HTR-8/SVneo (cell line): Measurements from ENCODE around the gene CEP41.

Experiments used
- DNase-seq: peaks from one replicate; pipeline ENCODE4 v3.0.0; 2011; ENCODE audit warnings: low spot score, mixed read lengths; ENCODE audit not compliant: insufficient read length
- FAIRE-seq: peaks from 2 replicates; lab custom pipeline; 2011; peaks lifted over from hg19 to GRCh38; lab: Jason Lieb, UNC

CEP41 gene, protein sequence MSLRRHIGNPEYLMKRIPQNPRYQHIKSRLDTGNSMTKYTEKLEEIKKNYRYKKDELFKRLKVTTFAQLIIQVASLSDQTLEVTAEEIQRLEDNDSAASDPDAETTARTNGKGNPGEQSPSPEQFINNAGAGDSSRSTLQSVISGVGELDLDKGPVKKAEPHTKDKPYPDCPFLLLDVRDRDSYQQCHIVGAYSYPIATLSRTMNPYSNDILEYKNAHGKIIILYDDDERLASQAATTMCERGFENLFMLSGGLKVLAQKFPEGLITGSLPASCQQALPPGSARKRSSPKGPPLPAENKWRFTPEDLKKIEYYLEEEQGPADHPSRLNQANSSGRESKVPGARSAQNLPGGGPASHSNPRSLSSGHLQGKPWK

DNA sequence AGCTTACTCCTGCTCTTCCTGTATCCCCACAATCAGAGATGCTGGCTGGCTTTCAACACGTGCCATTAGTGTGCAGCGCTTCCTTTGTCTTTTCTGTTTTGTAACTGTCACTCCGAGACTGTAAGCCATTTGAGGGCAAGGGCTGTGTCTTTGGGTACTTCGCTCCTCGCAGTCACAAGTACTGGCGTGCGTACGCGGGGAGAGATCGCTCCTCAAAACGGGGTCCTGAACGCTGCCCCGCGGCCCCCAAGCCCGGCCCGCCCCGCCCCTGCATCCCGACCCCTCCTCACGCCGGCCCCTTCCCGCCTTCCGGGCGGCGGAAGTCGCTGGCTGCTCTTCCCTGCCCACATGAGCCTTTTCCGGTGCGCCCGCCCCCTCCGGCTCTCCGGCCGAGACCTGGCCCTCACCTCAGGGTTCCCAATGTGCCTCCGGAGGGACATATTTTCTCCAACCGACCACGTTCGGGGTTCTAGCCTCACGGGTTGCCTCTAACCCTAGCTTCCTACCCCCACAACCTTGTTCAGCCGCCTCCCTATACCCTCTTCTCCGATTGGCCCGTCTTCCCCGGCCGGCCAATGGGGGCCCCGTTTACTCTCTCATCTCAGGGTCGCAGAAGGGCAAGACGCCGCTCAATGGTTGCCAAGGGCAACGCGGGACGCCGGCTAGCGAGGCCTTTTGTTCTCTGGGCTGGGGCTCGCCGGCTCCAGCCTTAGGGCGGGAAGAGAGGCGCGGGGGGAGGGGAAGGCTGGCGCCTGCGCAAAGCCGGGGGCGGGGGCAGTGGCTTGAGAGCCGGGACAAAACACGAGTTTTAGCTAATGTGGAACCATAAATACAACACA is at the start of gene CEP41:
Gene CEP41 (minus strand): TSS at position 490 of the 839 bp plus-strand sequence. CDS start 50 bp downstream, at position 440.
- FAIRE-seq: no peak
- DNase-seq: peak; percentile 96

DNA sequence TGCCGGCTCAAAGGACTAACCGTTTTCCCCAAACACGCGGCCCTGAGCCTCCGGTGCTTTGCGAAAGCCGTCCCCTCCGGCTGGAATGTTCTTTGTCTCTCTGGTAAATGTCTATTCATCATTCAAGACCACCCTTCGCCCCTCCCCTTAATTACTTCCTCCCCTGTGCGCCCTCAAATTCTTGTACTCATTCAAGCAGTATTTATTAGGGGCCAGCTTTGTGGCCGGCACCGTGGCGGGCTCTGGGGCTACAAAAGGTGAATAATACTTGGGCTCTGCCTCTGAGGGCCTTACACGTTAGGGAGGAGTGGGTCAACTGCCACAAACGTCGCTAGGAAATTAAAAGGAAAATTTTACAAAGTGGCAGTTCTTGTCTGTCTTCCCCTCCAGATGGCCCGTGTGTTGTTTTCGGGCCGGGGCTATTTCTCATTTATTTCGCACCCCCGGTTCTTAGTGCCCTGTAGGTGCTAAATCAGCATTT is 49.5 kb upstream of the CEP41 start:
- no peak for FAIRE-seq
- no peak for DNase-seq

DNA sequence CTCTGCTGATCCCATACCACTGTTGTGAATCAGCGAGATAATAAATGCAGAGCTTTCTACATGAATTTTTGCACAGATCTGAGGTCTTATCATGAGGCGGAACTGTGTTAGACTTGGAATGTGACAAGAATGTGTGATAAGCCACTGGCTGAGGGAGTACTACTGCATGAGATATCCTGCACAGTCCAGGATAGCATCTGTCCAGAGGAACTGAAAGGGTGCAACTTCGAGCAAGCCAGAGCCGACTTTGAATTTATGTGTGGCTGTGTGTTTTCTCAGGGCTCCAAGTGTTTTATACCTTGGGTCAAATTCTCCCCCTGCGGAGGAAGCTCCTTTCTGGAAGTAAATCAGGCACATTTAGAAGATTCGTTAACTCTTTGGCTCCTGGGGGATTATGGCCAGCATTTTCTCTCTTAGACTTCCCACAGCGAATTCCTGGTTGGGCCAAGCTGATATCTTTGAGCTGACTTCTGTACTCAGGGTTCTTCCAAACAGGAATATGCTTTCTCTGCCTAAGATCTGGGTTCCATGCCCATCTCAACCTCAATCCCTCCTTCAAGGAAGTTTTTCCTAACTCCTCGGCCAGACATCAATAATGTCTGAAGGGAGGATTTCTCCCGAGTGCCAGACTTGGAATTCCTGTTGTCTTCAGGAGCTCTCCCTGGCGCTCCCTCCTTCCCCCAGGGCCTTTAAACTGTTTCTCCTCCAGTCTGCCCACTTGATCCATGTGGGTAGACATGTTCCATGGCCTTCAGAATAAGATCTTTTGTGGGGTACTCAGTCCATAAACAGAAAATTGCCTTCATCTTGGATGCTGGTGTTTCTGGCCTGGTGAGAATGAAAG is 48.5 kb upstream of the CEP41 start:
- FAIRE-seq (peak; percentile 68), DNase-seq (peak; percentile 67)

DNA sequence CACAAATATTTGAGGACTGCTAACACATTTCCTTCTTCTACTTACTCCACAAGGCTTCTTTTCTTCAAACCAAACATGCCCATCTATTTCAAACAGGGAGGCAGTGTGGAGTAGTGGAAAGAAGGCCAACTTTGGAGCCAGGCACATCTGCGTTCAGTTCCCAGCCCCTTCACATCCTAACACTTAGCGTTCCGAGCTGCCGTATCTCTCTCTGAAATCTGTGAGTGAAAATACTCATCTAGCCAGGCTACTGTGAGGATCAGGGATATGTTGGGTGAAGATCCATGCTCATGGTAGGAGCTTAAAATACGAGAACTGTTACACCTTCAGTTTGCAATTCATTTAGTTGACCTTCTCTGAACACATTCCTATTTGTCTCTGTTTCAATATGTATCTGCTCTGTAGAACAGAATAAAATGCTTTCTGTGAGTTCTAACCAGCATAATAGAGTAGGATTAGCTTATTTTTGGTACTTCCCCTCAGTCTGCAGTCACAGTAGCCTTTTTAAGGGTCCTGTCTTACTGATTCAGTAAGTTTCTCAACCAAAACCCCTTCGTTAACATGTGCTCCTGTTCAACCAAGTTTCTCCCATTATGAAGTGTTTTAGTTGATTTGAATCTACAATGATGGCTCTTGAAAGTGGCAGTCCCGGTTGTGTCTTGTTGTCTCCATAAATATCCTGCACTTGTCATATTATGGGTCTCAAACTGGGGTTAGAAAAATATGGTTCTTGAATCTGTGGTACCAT is 47.8 kb upstream of the CEP41 start:
- no peak for FAIRE-seq
- DNase-seq: no peak

DNA sequence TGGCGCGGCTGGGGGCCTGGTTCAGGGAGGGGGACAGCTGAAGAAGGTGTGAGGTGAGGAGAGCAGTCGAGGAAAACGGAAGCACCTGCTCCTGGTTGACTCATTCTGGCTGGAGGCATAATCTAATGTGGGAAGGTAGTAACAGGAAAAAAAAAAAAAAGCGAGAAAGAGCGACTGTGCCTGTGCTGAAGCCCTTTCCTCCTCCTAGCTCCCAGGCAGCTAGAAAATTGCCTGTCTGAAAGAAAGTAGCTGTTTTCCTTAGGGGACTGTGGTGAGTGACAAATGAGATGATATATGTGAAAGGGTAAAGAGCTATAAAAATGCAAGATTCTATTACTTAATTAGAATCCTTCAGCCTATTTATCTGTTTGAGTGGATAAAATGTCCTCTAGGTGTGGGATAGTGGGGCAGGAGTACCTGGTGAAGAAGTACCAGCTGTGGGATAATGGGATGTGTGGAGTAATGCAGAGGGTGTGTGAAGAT is 46.2 kb upstream of the CEP41 start:
- no peak for FAIRE-seq
- no peak for DNase-seq

DNA sequence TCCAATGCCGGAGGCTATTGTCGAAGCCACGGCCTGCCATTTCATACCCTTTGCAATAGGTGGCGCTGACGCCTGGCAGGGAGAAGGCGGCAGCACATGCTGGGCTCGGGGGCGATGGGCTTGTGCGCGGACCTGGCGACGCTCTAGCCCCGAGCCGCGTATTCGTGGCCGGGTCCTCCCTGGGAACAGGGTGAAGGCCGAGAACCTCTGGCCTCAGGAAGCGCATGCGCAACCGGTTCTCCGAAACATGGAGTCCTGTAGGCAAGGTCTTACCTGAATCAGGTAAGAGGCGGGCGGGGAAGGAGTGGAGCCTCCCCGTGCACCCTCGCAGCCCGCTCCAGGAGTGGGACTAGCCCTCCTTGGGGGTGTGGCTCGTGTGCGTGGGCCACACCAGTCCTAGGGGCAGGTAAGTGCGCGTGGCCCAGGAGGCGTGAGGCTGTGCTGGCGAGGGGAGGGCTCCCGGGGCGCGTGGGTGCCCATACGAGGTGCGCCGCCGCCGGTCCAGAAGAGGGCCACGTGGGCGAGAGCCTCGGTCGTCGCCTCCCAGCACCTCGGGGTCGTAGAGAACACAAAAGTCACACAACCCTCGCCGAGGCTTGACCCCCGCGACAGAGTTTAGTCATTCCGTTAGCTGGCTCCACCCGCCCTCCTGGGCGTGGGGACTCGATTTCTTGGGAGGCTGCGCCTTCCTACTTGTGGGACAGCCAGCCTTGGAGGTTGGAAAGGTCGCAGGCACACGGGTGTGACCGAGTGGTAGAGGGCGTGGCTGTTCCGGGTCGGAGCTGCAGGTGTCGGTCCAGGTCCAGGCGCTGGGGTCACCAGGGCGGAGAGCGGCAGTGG is 45.5 kb upstream of the CEP41 start:
- DNase-seq (no peak), FAIRE-seq (no peak)

DNA sequence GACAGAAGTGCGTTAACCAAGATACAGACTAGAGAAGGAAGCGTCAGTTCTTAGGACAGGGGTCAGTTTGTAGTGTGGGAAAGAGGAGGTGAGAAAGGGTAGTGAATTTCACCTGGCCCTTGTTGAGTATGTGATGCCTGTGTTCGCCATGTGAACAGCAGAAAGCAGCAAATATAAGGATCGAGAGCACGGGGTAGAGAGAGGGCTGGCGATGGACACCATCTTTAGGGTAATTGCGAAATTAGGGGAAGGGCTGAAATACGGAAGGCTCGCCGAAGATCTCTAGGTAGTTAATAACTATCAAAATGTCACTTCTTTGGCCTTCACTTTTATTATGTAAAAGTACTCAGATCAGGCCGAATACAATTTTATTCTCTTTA is 44.9 kb upstream of the CEP41 start:
- DNase-seq (no peak), FAIRE-seq (no peak)

DNA sequence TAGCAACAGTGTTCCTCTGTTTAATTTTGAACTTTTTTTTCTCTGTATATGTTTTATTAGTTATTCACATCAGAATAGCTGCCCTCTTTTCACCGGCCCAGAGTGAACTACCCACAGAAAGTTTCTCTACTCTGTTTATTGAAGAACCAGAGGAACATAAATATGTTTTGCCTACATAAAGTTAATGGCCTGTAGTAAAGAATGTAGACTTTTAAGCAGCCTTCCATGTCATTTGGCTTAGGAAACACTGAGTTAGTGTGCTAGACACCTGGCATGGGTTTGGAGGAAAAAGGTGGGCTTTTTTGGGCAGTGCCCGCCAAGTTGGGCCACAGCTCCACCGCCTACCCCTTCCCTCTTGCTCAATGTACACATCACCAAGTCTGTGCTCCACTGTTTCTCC is 42.2 kb upstream of the CEP41 start:
- DNase-seq (no peak), FAIRE-seq (no peak)

DNA sequence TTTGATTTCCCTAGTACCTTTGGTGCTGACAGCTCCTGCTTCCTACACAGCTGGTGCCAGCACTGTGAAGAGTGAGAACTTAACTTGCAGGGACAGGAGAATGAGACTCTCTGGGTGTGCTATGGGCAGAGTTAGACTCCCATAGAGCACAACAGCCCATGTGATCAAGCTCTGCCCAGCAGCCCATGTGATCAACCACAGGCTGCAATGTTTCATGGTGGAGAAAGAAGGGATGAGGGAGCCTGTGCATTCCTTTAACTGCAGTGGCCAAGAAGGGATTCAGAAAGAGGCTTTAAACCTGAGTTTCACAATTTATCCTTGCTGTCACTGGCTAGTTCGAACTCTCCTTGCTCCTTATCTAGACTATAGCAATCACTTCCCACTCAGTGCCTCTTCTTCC is 41.1 kb upstream of the CEP41 start:
- FAIRE-seq (no peak), DNase-seq (no peak)

DNA sequence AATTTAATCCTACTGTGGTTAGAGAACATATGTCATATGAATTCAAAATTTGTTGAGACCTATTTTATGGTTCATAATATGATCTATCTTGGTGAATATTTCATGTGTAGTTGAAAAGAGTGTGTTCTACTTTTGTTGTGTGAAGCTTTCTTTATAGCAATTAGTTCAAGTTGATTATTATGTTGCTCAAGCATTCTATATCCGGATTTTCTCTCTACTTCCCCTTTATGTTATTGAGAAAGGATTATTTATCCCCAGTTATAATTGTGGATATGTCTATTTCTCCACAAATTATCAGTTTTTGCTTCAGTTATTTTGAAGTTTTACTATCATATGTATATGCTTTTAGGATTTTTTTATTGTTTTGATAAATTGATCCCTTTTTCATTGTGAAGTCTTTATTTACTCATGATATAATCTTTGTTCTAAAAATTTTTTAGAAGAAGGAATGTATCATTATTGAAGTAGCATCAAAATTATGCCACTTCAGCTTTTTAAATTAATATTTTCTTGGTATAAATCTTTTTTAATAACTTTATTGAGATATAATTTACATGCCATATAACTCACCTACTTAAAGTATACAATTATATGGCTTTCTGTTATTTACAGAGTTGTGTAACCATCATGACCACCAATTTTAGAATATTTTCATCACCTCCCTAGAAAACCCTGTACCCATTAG is 39.0 kb upstream of the CEP41 start:
- DNase-seq (no peak), FAIRE-seq (no peak)

DNA sequence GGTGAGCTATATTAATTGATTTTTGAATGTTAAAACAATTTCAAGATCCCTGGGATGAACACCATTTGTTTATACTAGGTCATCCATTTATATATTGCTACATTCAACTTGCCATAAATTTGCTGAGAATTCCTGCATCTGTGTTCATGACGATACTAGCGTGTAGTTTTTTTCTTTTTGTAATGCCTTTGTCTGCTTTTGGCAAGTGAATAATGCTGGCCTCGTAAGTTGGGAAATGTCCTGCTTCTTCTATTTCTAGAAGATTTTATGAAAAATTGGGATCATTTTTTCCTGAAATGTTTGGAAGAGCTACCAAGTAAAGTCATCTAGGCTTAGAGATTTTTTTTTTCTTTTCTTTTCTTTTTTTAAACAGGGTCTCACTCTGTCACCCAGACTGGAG is 38.2 kb upstream of the CEP41 start:
- FAIRE-seq (no peak), DNase-seq (no peak)

DNA sequence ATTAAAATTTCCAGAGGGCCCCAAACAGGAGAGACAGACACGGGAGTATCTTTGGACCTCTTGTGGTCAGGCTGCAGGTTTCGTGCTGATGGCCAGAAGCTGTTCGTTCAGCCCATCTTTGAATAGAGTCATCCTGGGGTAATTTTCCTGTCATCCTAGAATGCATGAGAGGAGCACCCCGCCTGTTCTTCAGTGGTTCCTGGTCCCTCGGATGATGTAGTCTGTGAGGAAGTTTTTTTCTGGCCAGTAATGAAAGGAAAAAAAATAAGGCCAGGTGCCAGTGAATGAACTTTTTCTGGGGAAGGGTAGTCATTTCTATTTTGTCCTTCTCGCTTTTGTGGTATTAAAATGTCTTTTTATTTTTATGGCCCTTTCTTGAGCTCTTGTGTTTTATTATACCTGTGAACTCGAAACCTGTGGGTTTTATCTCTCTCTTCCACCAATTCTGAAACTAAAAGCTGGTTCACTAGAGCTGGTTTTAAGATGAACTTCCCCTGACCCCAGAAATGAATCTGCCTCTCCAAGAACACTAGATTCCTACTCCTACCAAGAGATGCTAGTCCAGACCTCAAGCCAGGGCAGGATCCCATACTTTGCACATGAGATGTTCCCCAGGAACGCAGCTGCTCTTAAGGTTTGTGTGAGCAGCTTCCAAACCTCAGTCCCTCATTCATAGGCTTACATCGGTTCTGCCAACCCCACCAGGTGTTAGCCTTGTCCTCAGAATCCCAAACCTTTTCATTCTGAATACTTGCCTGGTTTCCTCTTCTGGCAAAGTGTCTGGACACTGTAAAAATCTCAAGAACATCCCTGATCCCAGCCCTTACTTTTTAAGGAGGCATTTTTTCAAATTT is 35.7 kb upstream of the CEP41 start:
- no peak for DNase-seq
- FAIRE-seq: no peak

DNA sequence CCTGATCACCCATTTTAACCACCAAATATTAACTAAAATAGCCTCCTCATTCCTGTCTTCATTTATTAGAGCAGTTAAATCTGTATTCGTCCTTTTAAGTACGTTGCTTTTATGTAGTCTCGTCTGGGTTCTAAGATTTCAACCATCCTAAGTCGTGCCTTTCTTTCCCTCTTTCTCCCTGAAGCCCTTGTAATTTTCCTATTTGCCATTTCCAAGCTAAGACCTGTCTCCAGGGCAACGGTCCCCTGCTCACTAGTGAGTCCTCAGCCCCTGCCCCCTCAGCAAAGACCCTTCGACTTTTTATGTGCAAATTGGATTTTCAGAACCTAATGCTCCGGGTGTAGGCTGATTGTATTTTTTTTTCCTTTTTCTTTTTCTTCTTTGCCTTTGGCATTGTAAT is 35.0 kb upstream of the CEP41 start:
- DNase-seq: no peak
- FAIRE-seq: no peak

DNA sequence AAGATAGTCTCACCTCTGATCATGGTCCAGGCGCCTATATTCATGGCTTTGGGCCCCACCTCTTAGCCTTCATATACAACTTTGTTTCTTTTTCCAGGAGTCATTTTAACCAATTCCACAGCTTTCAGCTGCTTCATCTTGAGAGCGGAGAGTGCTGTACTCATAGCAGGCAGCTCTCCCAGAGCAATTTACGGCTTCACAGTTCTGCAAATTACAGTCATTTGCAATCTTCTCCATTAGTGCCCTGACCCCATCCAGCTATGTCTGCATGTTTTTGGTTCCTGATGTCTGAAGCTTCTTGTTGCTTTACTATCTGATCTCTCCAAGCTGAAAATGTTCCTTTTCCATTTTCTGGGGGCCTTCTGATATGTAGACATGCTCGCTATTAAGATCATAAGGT is 33.1 kb upstream of the CEP41 start:
- FAIRE-seq: no peak
- no peak for DNase-seq

DNA sequence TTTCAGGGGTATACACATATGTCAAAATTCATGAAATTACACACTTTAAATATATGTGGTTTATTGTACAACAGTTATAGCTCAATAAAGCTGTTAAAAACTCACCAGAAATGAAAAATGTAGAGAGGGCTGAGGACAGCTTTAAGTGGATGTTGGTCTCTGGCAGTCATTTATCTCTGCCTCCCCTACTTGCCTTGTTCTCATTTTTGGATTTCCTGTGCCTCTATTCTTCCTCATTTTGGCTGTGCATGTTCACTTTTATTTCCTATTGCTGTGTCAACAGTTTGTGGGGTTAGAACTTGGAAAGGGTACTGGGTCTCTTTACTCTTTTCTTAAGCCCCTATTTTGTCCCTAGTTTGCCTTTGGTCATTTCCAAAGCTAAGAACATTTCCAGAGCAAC is 32.5 kb upstream of the CEP41 start:
- FAIRE-seq (no peak), DNase-seq (no peak)

DNA sequence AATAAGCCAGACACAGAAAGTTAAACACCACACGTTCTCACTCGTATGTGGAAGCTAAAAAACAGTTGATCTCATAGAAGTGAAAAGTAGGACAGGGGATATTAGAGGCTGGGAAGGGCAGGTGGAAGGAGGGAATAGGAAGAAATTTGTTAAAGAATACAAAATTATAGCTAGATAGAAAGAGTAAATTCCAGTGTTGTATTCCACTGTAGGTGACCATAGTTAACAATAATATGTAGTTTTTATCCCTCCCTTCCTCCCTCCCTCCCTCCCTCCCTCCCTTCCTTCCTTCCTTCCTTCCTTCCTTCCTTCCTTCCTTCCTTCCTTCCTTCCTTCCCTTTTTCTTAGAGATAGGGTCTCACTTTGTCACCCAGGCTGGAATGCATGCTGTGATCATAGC is 31.2 kb upstream of the CEP41 start:
- DNase-seq: no peak
- no peak for FAIRE-seq

DNA sequence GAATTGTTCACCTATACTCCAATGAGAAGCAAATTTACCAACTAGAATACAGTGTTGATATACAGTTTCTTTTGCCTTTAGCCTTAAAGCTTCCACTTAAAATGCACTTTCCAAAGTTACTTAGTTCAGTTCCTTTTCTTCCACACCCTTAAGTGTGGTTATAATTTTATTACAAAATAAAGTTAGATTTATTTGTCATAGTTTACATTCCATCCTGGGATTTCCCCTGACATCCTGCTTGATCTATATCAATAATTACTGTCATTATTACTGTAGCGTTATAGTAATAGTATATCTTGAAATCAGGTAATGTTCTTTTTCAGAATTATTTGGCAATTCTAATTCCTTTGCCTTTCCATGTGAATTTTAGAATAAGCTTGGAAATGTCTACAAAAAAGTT is 27.8 kb upstream of the CEP41 start:
- no peak for FAIRE-seq
- DNase-seq: no peak
